CD4-positive, alpha-beta T cell (primary cell): ENCODE data around the gene WDR88. TPM values are rescaled to one million over a fixed set of nuclear protein-coding genes. Genes with fewer than 3 reads are reported as not detected.

ENCODE experiments used
- ATAC-seq: fragments of 200-7000 bp; cut with Tn5 transposase; one replicate; pipeline ENCODE4 v1.10.0; 2022; ENCODE audit warnings: mild to moderate bottlenecking; ENCODE audit not compliant: poor library complexity
- CTCF ChIA-PET: fragments of 350-600 bp; sonication (Branson Sonifier 250); formaldehyde crosslinking; loops from one replicate; lab custom pipeline; 2021; ENCODE audit warnings: antibody characterized with exemption, inconsistent platforms; lab: Charles Lee
- POLR2A ChIA-PET: fragments of 350-600 bp; sonication (Branson Sonifier 250); formaldehyde crosslinking; loops from one replicate; lab custom pipeline; 2021; ENCODE audit warnings: antibody characterized with exemption, inconsistent platforms; lab: Charles Lee
- DNase-seq, 14 experiments: peaks; one replicate each; pipeline ENCODE4 v3.0.0-alpha.2; 2013 to 2020; ENCODE audit warnings: mixed read lengths in 2 of 14
- H3K27ac ChIP-seq, 2 donors: one replicate each; pipeline versions ENCODE4 v1.5.1 to v1.7.0; 2013; ENCODE audit warnings: low read length in 2 of 2, low read depth in 1 of 2, mild to moderate bottlenecking in 1 of 2
- H3K27me3 ChIP-seq, 2 experiments: 1 replicate in 1 of 2; 2 replicates in 1 of 2; pipeline versions ENCODE4 v1.6.1 to v1.7.0; 2013; ENCODE audit warnings: low read length in 2 of 2, control low read depth in 1 of 2, mild to moderate bottlenecking in 1 of 2, moderate library complexity in 1 of 2; ENCODE audit not compliant: insufficient read depth in 2 of 2, control insufficient read depth in 1 of 2
- H3K36me3 ChIP-seq: one replicate; pipeline ENCODE4 v1.6.1; 2013; ENCODE audit warnings: low read length, control low read depth; ENCODE audit not compliant: insufficient read depth
- H3K4me1 ChIP-seq: one replicate; pipeline ENCODE4 v1.6.1; 2013; ENCODE audit warnings: low read length, control low read depth; ENCODE audit not compliant: insufficient read depth
- H3K4me3 ChIP-seq: one replicate; pipeline ENCODE4 v1.5.1; 2013; ENCODE audit warnings: mild to moderate bottlenecking, low read length, moderate library complexity
- H3K9me3 ChIP-seq, 2 experiments: 1 replicate in 1 of 2; 2 replicates in 1 of 2; pipeline versions ENCODE4 v1.6.1 to v1.7.0; 2013; ENCODE audit warnings: low read length in 2 of 2, mild to moderate bottlenecking in 2 of 2, control low read depth in 1 of 2, moderate library complexity in 1 of 2; ENCODE audit not compliant: control insufficient read depth in 1 of 2, insufficient read depth in 1 of 2
- H3K27ac Mint-ChIP-seq: one replicate; pipeline ENCODE4 v1.8.0; 2020; ENCODE audit warnings: mixed read lengths
- H3K27me3 Mint-ChIP-seq: one replicate; pipeline ENCODE4 v1.8.0; 2021; ENCODE audit warnings: mixed read lengths
- H3K36me3 Mint-ChIP-seq: one replicate; pipeline ENCODE4 v1.8.0; 2021; ENCODE audit warnings: low read depth, mixed read lengths
- H3K4me1 Mint-ChIP-seq: one replicate; pipeline ENCODE4 v1.8.0; 2021; ENCODE audit warnings: low read depth, mixed read lengths
- H3K4me3 Mint-ChIP-seq: one replicate; pipeline ENCODE4 v1.8.0; 2020; ENCODE audit warnings: mild to moderate bottlenecking, mixed read lengths
- H3K9me3 Mint-ChIP-seq: one replicate; pipeline ENCODE4 v1.8.0; 2020; ENCODE audit warnings: mixed read lengths
- intact Hi-C, 2 experiments: fragments of 100-400 bp; cut with DNase I in 1 of 2; cut with micrococcal nuclease in 1 of 2; formaldehyde crosslinking; loops; one replicate each; pipeline versions ENCODE4 v1.15.1 to v1.9.0; 2023 to 2025; cut with DNase I, micrococcal nuclease
- total RNA-seq, 174 experiments: library from RNA in 2 of 174; stranded (reverse) in 2 of 174; gene quantifications; one replicate each; pipeline ENCODE4 v1.2.3 and lab custom pipeline; 2021 to 2026
- TF ChIP-seq, protein P1 (sequence below): fragments of 200-600 bp; IDR thresholded peaks from one replicate; pipeline ENCODE4 v1.8.0; 2022; ENCODE audit warnings: antibody characterized with exemption, mild to moderate bottlenecking

Gene WDR88
- total RNA-seq, 2 experiments from 2014 or later, result not detected

DNA sequence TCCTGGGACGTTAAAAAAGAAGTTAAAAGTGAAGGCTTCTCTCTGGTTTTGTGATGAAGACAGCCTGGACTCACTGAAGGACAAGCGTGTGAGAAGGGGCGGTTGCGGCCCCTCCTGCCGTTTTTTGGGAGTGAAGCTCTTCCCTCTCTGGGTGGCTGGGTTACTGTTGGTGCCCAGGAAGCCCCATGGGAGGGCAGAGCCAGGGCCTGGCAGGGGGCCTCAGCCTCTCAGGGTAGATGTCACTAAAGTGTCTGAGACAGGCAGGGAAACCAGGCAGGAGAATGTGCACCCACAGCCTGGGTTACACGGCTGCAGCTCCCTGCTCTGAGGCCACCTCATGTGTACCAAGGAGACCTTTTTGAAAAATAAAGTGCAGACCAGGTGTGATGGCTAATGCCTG, 1.5 kb upstream of the WDR88 start:
- H3K27me3 Mint-ChIP-seq, result no peaks in the 10 kb centered on the region
- H3K4me1 Mint-ChIP-seq, result peaks cover 14% of the 10 kb centered on the region
- ATAC-seq, result no peak
- ChIA-PET POLR2A (no interaction called here), CTCF (interaction anchor here (1.2 kb wide), 1 partner anchor 54 kb away, joined by 6 read pairs; no protein-coding TSS in a partner anchor)
- Histone ChIP-seq H3K27me3 (no peaks in the 10 kb centered on the region), H3K9me3 (peaks cover 0 to 8% of the 10 kb centered on the region in 2 experiments), H3K4me3 (no peak overlapping the region), H3K36me3 (peaks cover 21% of the 10 kb centered on the region), H3K27ac (no peak overlapping the region), H3K4me1 (peaks cover 9% of the 10 kb centered on the region)
- no peak overlapping the region for H3K27ac Mint-ChIP-seq
- H3K4me3 Mint-ChIP-seq, result no peak overlapping the region
- peaks cover 48% of the 10 kb centered on the region for H3K36me3 Mint-ChIP-seq
- no peak for DNase-seq
- H3K9me3 Mint-ChIP-seq, result no peaks in the 10 kb centered on the region
- TF ChIP-seq, protein P1, sequence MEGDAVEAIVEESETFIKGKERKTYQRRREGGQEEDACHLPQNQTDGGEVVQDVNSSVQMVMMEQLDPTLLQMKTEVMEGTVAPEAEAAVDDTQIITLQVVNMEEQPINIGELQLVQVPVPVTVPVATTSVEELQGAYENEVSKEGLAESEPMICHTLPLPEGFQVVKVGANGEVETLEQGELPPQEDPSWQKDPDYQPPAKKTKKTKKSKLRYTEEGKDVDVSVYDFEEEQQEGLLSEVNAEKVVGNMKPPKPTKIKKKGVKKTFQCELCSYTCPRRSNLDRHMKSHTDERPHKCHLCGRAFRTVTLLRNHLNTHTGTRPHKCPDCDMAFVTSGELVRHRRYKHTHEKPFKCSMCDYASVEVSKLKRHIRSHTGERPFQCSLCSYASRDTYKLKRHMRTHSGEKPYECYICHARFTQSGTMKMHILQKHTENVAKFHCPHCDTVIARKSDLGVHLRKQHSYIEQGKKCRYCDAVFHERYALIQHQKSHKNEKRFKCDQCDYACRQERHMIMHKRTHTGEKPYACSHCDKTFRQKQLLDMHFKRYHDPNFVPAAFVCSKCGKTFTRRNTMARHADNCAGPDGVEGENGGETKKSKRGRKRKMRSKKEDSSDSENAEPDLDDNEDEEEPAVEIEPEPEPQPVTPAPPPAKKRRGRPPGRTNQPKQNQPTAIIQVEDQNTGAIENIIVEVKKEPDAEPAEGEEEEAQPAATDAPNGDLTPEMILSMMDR, result no peak
- intact Hi-C loops, result no loop called here

DNA sequence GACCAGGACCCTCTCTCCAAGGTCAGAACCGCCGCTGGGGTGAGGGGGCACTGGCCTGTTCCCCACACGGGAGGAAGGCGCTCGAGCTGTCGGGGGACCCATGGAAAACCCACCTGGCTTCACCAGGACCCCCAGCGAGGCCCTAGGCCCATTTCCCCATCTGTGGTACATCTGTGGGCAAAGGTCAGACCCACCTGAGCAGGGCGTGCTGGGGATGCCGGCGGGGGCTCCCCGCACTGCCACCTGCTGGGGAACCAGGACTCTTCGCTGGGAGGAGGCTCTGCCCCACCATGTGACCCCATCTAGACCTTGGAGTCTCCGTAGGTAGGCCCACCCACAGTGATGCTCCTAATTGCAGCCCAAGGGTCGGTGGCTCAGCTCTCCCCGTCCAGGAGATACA, 511 bp downstream of the WDR88 start:
- Histone ChIP-seq H3K4me1 (peaks cover 5% of the 10 kb centered on the region), H3K27ac (no peak overlapping the region), H3K9me3 (peaks cover 0 to 8% of the 10 kb centered on the region in 2 experiments), H3K36me3 (peaks cover 17% of the 10 kb centered on the region), H3K4me3 (no peak overlapping the region), H3K27me3 (no peaks in the 10 kb centered on the region)
- POLR2A ChIA-PET, result no interaction called here
- no peaks in the 10 kb centered on the region for H3K9me3 Mint-ChIP-seq
- no peak for DNase-seq
- H3K4me3 Mint-ChIP-seq, result no peak overlapping the region
- H3K27me3 Mint-ChIP-seq, result no peaks in the 10 kb centered on the region
- CTCF ChIA-PET, result no interaction called here
- ATAC-seq, result no peak
- peaks cover 6% of the 10 kb centered on the region for H3K4me1 Mint-ChIP-seq
- intact Hi-C loops, result no loop called here
- no peak overlapping the region for H3K27ac Mint-ChIP-seq
- peaks cover 34% of the 10 kb centered on the region for H3K36me3 Mint-ChIP-seq
- TF ChIP-seq, protein P1, result no peak

DNA sequence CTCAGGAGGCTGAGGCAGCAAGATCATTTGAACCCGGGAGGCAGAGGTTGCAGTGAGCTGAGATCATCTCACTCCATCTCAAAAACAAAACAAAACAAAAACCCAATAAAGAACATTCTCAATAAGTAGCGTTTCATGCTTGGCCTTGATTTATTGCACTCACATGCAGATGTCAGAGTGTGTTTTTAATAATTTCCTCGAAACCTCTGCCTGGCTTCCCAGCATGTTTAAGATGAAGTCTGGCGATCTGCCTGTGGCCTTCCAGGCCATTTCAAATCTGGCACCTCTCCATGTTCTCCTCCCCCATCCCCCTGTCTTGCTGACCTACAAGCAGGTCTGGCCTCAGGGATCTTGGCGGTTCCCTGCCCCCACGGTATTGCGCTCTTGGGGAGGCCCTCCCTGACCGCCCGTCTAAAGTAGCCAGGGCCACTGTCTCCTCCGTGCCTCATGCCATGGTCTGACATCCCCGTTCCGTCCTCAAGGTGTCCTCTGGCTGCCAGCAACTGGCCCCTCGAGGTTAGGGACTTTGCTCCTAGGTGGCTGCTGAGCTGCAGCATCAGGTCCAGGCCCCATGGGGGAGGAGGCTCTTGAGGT, 1.6 kb downstream of the WDR88 start:
- no peak overlapping the region for H3K4me3 ChIP-seq
- no peaks in the 10 kb centered on the region for H3K27me3 ChIP-seq
- H3K36me3 ChIP-seq, result peaks cover 8% of the 10 kb centered on the region
- POLR2A ChIA-PET, result interaction anchor here (3.3 kb wide), 1 partner anchor 43 kb away, joined by 17 read pairs; no protein-coding TSS in a partner anchor
- H3K4me1 ChIP-seq, result peaks cover 5% of the 10 kb centered on the region
- no peak for ATAC-seq
- intact Hi-C loops, result no loop called here
- Mint-ChIP-seq H3K4me1 (peaks cover 6% of the 10 kb centered on the region), H3K27me3 (no peaks in the 10 kb centered on the region), H3K27ac (no peak overlapping the region), H3K9me3 (no peaks in the 10 kb centered on the region), H3K36me3 (peaks cover 28% of the 10 kb centered on the region), H3K4me3 (no peak overlapping the region)
- CTCF ChIA-PET, result no interaction called here
- TF ChIP-seq, protein P1, result no peak
- H3K9me3 ChIP-seq, result peaks cover 0 to 8% of the 10 kb centered on the region in 2 experiments
- H3K27ac ChIP-seq, result no peak overlapping the region
- DNase-seq, result no peak
